Measurements from ENCODE around the gene LRMDA.
A peak's percentile ranks its signal among the peaks of the same experiment; 100 is the strongest.

The LRMDA gene

GRCh38 chr10:75771606-75772005 lies 340.2 kb downstream of the LRMDA start:
- no peak overlapping the region for H3K4me3 ChIP-seq (ENCODE audit: low read depth, low read length)
- no peak for DNase-seq (ENCODE audit: low read depth)
- no peak for TF ChIP-seq CTCF (IDR thresholded peaks at IDR 0.05; ENCODE audit: insufficient read depth, low read depth, low read length, missing control alignments)

GRCh38 chr10:75772153-75772887 lies 340.9 kb downstream of the LRMDA start:
- H3K4me3 ChIP-seq (ENCODE audit: low read depth, low read length) = peak overlapping the region; percentile 19; the same call in 1 of the 2 replicates
- TF ChIP-seq CTCF (IDR thresholded peaks at IDR 0.05; ENCODE audit: insufficient read depth, low read depth, low read length, missing control alignments) = no peak
- DNase-seq (ENCODE audit: low read depth) = peak; percentile 41

GRCh38 chr10:75773231-75773780 lies 341.9 kb downstream of the LRMDA start:
- no peak overlapping the region for H3K4me3 ChIP-seq (ENCODE audit: low read depth, low read length)

GRCh38 chr10:75773813-75774782 lies 342.7 kb downstream of the LRMDA start:
- TF ChIP-seq CTCF (IDR thresholded peaks at IDR 0.05; ENCODE audit: insufficient read depth, low read depth, low read length, missing control alignments) = no peak
- no peak for DNase-seq (ENCODE audit: low read depth)
- H3K4me3 ChIP-seq (ENCODE audit: low read depth, low read length) = no peak overlapping the region

More at GRCh38 chr10:75773231-75773780, 341.9 kb downstream of the LRMDA start:
- no peak for DNase-seq (ENCODE audit: low read depth)
- TF ChIP-seq CTCF (IDR thresholded peaks at IDR 0.05; ENCODE audit: insufficient read depth, low read depth, low read length, missing control alignments) = no peak

- no peak overlapping the region for H3K4me3 ChIP-seq (ENCODE audit: low read depth, low read length)
- no peak for TF ChIP-seq CTCF (IDR thresholded peaks at IDR 0.05; ENCODE audit: insufficient read depth, low read depth, low read length, missing control alignments)
- DNase-seq (ENCODE audit: low read depth) = no peak
Measured at GRCh38 chr10:75774783-75775490, 343.5 kb downstream of the LRMDA start.

- no peak overlapping the region for H3K4me3 ChIP-seq (ENCODE audit: low read depth, low read length)
- no peak for TF ChIP-seq CTCF (IDR thresholded peaks at IDR 0.05; ENCODE audit: insufficient read depth, low read depth, low read length, missing control alignments)
- DNase-seq (ENCODE audit: low read depth) = no peak
Measured at GRCh38 chr10:75776738-75777504, 345.5 kb downstream of the LRMDA start.
